Fibroblast of the aortic adventitia (primary cell): Measurements from ENCODE around the gene BARX1. TPM values are rescaled to one million over a fixed set of nuclear protein-coding genes. Genes with fewer than 3 reads are reported as not detected.

ENCODE experiments used
- DNase-seq: peaks from one replicate; pipeline ENCODE4 v3.0.0-alpha.2; 2010; ENCODE audit warnings: low read depth
- H3K4me3 ChIP-seq: 2 replicates; pipeline ENCODE4 v1.5.1; 2011; ENCODE audit warnings: low read depth, mild to moderate bottlenecking, control low read depth, low read length, moderate library complexity
- total RNA-seq: library from RNA; depleted of rRNA; stranded (reverse); fragments of >200 nt; gene quantifications from 2 replicates; pipeline ENCODE4 v1.2.3, GENCODE V29; 2012; ENCODE audit warnings: low replicate concordance
- TF ChIP-seq, protein P1 (sequence below): IDR thresholded peaks from 2 replicates; pipeline ENCODE4 v1.5.1; 2011; ENCODE audit warnings: mild to moderate bottlenecking, low read length, control low read depth, inconsistent platforms; ENCODE audit not compliant: insufficient read depth

The BARX1 gene
- total RNA-seq, 1 donor, result 0.09 TPM

DNA sequence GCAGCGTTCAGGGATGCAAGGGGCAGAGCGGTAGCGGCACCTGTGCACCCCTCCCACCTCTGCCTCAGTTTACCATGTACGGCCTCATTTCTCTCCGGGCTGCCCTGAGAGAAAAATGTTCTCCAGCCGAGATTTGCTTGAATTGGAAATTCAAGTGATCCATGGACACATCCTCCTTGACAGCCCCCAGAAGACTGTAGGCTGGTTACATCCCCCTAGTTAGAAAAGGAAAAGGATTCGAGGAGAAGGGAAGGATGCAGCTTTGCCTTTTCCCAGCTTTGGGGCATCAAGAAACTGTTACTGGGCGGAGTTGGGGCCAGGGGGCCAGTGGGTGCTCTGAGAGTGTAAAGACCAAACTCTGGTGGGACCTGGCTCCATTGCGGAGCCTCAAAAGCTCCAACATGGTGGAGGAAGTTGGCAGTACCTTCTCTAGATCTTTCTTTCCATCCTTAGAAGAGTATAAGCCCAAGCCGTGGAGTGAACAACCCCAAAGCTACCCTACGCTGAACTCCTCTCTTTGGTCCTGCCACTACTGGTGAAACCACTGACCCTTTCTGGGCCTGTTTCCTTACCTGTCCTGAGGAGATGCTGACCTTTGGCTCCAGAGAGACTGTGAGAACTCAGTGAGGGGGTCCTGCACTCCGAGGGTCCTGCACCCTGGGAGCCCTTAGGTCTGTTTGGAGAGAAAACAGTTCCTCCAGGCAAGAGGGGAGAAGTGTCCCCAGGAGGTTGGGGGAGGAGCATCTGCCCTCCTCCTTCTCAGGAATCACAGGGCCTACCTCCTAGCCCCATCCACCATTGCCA is 1.0 kb upstream of the BARX1 start:
- no peak overlapping the region for H3K4me3 ChIP-seq
- TF ChIP-seq, protein P1, sequence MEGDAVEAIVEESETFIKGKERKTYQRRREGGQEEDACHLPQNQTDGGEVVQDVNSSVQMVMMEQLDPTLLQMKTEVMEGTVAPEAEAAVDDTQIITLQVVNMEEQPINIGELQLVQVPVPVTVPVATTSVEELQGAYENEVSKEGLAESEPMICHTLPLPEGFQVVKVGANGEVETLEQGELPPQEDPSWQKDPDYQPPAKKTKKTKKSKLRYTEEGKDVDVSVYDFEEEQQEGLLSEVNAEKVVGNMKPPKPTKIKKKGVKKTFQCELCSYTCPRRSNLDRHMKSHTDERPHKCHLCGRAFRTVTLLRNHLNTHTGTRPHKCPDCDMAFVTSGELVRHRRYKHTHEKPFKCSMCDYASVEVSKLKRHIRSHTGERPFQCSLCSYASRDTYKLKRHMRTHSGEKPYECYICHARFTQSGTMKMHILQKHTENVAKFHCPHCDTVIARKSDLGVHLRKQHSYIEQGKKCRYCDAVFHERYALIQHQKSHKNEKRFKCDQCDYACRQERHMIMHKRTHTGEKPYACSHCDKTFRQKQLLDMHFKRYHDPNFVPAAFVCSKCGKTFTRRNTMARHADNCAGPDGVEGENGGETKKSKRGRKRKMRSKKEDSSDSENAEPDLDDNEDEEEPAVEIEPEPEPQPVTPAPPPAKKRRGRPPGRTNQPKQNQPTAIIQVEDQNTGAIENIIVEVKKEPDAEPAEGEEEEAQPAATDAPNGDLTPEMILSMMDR, result no peak
- DNase-seq, result no peak

DNA sequence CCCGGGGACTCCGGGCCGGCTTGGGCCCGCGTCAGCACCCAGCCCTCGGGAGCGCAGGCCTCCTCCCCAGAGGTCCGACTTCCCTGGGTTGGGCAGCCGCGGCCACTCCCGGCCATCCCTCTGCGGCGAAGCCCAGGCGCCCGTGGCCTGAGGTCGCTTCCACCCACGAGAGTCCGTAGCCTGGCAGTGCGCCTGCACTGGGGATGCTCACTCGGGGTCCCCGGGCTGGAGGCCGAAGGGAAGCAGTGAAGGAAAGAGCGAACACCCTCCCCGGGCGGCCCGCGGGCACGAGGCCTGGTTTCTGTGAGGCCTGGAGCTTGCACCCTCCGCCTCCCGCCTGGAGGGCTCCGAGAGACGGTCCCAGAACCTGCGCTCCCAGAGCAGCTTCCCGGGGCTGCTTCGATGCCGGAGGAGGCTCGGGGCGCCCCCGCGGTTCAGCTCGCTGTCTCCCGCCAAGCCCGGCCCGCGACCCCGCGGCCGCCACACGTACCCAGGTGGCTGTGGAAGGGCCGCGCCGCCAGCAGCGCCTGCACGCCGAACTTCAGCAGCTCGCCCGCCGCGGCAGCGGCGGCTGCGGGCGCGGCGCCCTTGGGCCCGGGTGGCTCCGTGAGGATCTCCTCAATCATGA is 607 bp downstream of the BARX1 start:
- H3K4me3 ChIP-seq, result no peak overlapping the region
- no peak for DNase-seq
- TF ChIP-seq, protein P1, result no peak

DNA sequence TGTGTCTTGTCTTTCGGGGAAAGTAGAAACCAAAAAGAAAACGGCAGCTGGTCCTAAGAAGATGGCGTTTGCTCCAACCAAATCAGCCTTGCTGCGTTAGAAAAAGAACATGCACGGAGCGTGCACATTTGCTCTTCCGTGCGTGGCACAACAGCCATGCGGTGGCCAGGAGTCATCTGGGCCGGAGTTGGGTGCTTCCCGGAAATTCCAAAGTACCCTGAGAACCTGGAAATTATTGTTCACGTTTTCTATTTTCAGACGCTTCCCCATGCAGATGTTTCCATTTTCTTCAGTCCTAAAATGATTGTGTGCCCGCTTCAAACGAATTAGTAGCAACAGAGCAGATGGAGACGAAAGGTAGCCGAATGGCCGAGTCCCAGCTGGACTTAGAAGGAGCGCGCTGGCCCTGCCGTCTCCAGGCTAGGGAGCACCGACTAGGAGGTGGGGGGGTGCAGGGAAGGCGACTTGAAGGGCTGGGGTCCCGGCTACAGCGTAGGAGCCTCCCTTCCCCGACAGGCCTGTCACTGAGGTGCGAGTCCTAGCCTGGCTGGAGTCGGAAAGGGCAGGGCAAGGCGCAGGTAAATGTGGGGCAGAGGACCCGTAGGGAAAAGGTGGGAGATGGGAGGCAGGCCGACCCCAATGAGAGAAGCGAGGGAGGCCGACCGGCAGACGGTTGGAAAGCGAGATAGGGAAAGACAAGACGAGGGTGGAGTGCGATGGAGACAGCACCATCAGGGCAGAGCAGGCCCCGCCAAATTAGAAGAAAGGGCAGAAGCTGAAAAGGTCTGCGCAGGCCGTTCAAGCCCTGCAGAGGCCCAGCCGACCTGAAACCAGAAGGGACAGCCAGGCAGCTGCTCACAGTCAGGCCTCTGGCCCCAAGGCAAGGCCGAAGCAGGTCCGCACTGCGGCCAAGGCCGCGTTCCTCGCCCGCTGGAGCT is 1.4 kb downstream of the BARX1 start:
- no peak for DNase-seq
- TF ChIP-seq, protein P1, result no peak
- no peak overlapping the region for H3K4me3 ChIP-seq

DNA sequence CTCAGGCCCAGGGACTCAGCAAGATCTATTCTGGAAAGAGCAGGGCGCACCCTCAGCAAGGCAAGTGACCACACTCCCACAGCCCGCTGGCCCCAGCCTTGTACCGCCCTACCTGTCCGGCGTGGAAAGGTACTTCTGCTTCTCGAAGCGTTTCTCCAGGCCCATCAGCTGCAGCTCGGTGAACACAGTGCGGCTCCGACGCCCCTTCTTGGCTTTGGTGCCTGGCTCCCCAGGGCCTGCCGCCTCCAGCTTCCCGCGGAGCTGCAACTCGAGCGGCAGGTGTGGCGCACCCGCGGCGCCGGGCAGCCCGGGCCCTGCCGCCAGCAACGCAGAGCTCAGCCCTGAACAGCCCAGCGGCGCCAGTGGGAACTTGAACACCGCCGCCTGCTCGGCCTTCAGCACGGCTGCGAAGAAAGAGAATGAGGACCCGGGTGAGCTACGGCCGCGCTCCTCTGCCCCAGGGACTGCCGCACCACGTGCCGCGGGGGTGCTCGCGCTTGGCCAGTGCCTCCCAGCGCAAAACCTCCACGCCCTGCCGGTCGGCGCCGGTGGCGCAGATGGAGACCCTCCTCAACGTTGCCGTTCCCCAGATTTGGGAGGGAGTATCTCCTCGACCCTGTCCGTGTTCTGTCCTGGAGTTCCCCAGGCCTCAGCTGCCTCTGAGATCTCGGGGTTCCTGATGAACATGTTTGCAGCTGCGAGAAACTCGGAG is 2.2 kb downstream of the BARX1 start:
- no peak for DNase-seq
- TF ChIP-seq, protein P1, result no peak
- H3K4me3 ChIP-seq, result no peak overlapping the region

DNA sequence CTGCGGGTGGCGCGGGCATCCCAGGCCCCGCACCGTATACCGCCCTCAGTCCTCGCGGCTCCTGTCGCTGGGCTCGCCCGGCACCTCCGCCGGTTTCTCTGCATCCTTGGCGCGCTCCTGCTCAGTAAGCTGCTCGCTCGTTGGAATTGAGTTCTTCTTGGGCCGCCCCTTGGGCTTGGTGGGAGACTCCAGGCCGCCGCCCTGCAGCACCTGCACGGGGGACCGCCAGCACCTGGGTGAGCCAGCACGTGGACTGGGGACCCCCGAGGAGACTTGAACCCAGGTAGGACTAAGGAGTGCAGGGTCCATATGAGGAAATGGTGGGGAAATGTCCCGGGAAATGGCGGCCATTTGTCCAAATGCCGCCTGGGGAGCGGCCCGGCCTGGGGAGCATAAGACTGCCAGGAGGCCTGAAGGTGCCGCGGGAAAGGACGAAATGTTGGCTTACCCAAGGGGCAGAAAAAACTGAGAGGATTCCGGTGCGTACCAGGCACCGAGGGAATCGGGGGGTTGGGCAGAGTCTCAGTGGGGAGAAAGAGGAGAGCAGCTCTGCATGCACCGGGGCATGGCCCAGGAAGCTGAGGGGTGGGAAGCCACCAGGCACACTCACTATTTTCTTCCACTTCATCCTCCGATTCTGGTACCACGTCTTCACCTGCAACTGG is 2.9 kb downstream of the BARX1 start:
- no peak for DNase-seq
- no peak overlapping the region for H3K4me3 ChIP-seq
- TF ChIP-seq, protein P1, result no peak
